Measurements from ENCODE around the gene CFAP57. TPM values are rescaled to one million over a fixed set of nuclear protein-coding genes. Genes with fewer than 3 reads are reported as not detected.

The CFAP57 gene
- total RNA-seq, 1 experiment from 2014 or later, result 1.7 TPM

- CTCF ChIA-PET, result interaction anchor here (1.7 kb wide), 1 partner anchor 113 kb away, joined by 3 read pairs; the partner anchor contains the start of gene C1orf210
- Histone ChIP-seq H3K4me1 (replicated peaks; ENCODE audit: insufficient read depth) (peaks cover 15% of the 10 kb centered on the region; the same call in 1 of the 2 replicates), H3K27ac (no peak overlapping the region), H3K9me3 (ENCODE audit: insufficient read depth, low read depth) (peaks cover 9% of the 10 kb centered on the region; the same call in 1 of the 2 replicates), H3K27me3 (ENCODE audit: insufficient read depth, low read depth) (no peaks in the 10 kb centered on the region), H3K4me2 (peak overlapping the region; percentile 90), H3F3A (ENCODE audit: insufficient read depth, low read depth) (peaks cover 10% of the 10 kb centered on the region; the same call in 1 of the 2 replicates), H3K9me2 (ENCODE audit: insufficient read depth) (no peaks in the 10 kb centered on the region), H3K4me3 (peak overlapping the region; percentile 89), H4K20me1 (ENCODE audit: insufficient read depth) (peaks cover 11% of the 10 kb centered on the region), H2AFZ (peak overlapping the region; percentile 97), H3K36me3 (ENCODE audit: low read depth) (peaks cover 31% of the 10 kb centered on the region), H3K79me2 (ENCODE audit: low read depth) (peaks cover 41% of the 10 kb centered on the region)
- intact Hi-C loops (cut with micrococcal nuclease; ENCODE audit: unreplicated experiment), result loop anchor here (1.0 kb wide), 1 partner anchor 35 kb away; no protein-coding TSS in a partner anchor
- no TSS peak for BruUV-seq (replicated peaks)
- DNase-seq, result peak in 1 of 2 experiments; percentile 69
- TF ChIP-seq, protein P1, sequence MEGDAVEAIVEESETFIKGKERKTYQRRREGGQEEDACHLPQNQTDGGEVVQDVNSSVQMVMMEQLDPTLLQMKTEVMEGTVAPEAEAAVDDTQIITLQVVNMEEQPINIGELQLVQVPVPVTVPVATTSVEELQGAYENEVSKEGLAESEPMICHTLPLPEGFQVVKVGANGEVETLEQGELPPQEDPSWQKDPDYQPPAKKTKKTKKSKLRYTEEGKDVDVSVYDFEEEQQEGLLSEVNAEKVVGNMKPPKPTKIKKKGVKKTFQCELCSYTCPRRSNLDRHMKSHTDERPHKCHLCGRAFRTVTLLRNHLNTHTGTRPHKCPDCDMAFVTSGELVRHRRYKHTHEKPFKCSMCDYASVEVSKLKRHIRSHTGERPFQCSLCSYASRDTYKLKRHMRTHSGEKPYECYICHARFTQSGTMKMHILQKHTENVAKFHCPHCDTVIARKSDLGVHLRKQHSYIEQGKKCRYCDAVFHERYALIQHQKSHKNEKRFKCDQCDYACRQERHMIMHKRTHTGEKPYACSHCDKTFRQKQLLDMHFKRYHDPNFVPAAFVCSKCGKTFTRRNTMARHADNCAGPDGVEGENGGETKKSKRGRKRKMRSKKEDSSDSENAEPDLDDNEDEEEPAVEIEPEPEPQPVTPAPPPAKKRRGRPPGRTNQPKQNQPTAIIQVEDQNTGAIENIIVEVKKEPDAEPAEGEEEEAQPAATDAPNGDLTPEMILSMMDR (conservative IDR thresholded peaks at IDR 0.05), result no peak
- no peak for TF ChIP-seq EZH2 (IDR thresholded peaks at IDR 0.05; ENCODE audit: low read depth)
- POLR2A ChIA-PET (ENCODE audit: unreplicated experiment), result interaction anchor here (0.5 to 1.5 kb wide), 6 partner anchors 33 to 178 kb away, joined by 3 to 16 read pairs (median 6); no protein-coding TSS in a partner anchor
Observed at GRCh38 chr1:43172527-43172972, 420 bp downstream of the CFAP57 start.

DNA sequence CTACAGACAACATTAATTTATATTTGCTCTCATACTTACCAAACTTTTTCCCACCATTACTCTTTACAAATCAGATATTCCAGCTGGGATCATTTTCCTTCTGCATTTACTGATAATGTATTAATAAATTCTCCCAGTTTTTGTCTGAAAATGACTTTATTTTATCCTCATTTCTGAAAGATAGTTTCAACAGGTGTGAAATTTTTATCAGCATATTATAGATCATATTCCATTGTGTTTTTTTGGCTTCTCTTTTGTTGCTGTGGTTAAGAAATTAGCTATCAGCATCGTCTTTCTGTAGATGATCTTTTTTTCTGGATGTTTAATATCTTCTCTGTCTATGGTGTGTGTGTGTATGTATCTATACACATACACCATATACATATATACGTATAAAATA is 2.7 kb downstream of the CFAP57 start:
- no TSS peak for BruUV-seq (replicated peaks)
- H3K4me2 ChIP-seq, result no peak overlapping the region
- H3F3A ChIP-seq (ENCODE audit: insufficient read depth, low read depth), result peaks cover 7% of the 10 kb centered on the region; the same call in 1 of the 2 replicates
- H3K9me3 ChIP-seq (ENCODE audit: insufficient read depth, low read depth), result peaks cover 9% of the 10 kb centered on the region; the same call in 1 of the 2 replicates
- ChIA-PET POLR2A (ENCODE audit: unreplicated experiment) (no interaction called here), CTCF (interaction anchor here (0.6 kb wide), 1 partner anchor 18 kb away, joined by 4 read pairs; no protein-coding TSS in a partner anchor)
- H3K27ac ChIP-seq, result no peak overlapping the region
- TF ChIP-seq, protein P1 (conservative IDR thresholded peaks at IDR 0.05), result no peak
- no peak for TF ChIP-seq EZH2 (IDR thresholded peaks at IDR 0.05; ENCODE audit: low read depth)
- H3K9me2 ChIP-seq (ENCODE audit: insufficient read depth), result no peaks in the 10 kb centered on the region
- H3K27me3 ChIP-seq (ENCODE audit: insufficient read depth, low read depth), result no peaks in the 10 kb centered on the region
- peaks cover 23% of the 10 kb centered on the region for H3K79me2 ChIP-seq (ENCODE audit: low read depth)
- no peak for DNase-seq
- H3K36me3 ChIP-seq (ENCODE audit: low read depth), result peaks cover 9% of the 10 kb centered on the region
- H2AFZ ChIP-seq, result no peak overlapping the region
- intact Hi-C loops (cut with micrococcal nuclease; ENCODE audit: unreplicated experiment), result no loop called here
- no peak overlapping the region for H3K4me3 ChIP-seq
- peaks cover 4% of the 10 kb centered on the region; the same call in 1 of the 2 replicates for H4K20me1 ChIP-seq (ENCODE audit: insufficient read depth)
- peaks cover 15% of the 10 kb centered on the region; the same call in 1 of the 2 replicates for H3K4me1 ChIP-seq (replicated peaks; ENCODE audit: insufficient read depth)

- H3F3A ChIP-seq (ENCODE audit: insufficient read depth, low read depth), result peaks cover 7% of the 10 kb centered on the region; the same call in 1 of the 2 replicates
- no peak overlapping the region for H3K27ac ChIP-seq
- BruUV-seq (replicated peaks), result no TSS peak
- H3K27me3 ChIP-seq (ENCODE audit: insufficient read depth, low read depth), result no peaks in the 10 kb centered on the region
- no peak for DNase-seq
- intact Hi-C loops (cut with micrococcal nuclease; ENCODE audit: unreplicated experiment), result no loop called here
- POLR2A ChIA-PET (ENCODE audit: unreplicated experiment), result no interaction called here
- H3K4me2 ChIP-seq, result no peak overlapping the region
- peaks cover 9% of the 10 kb centered on the region; the same call in 1 of the 2 replicates for H3K9me3 ChIP-seq (ENCODE audit: insufficient read depth, low read depth)
- CTCF ChIA-PET, result no interaction called here
- TF ChIP-seq EZH2 (IDR thresholded peaks at IDR 0.05; ENCODE audit: low read depth), result no peak
- TF ChIP-seq, protein P1 (conservative IDR thresholded peaks at IDR 0.05), result no peak
- no peak overlapping the region for H2AFZ ChIP-seq
- no peaks in the 10 kb centered on the region for H3K36me3 ChIP-seq (ENCODE audit: low read depth)
- no peaks in the 10 kb centered on the region for H3K9me2 ChIP-seq (ENCODE audit: insufficient read depth)
- H3K4me1 ChIP-seq (replicated peaks; ENCODE audit: insufficient read depth), result peaks cover 3% of the 10 kb centered on the region; the same call in 1 of the 2 replicates
- H4K20me1 ChIP-seq (ENCODE audit: insufficient read depth), result no peaks in the 10 kb centered on the region
- H3K4me3 ChIP-seq, result no peak overlapping the region
- H3K79me2 ChIP-seq (ENCODE audit: low read depth), result no peaks in the 10 kb centered on the region
Observed at GRCh38 chr1:43177691-43178090, 5.6 kb downstream of the CFAP57 start.
